ENCODE data around the gene SNX14.

The SNX14 gene

DNA sequence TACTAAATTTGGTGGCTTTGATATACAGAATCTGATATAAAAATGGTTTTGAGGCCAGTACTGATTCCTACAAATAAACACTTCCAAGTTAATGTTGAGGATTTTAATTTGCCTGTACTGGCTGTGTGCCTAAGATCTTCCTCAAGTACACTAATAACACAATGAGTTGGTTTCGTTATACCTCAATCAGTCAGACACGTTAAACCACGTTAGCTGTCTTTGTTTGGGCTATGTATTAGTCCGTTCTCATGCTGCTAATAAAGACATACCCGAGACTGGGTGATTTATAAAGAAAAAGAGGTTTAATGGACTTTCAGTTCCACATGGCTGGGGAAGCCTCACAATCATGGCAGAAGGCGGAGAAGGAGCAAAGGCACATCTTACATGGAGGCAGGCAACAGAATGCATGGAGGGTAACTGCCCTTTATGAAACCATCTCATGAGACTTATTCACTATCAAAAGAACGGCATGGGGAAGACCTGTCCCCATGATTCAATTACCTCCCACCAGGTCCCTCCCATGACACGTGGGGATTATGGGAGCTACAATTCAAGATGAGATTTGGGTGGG is 97.6 kb downstream of the SNX14 start:
- no peak for DNase-seq

DNA sequence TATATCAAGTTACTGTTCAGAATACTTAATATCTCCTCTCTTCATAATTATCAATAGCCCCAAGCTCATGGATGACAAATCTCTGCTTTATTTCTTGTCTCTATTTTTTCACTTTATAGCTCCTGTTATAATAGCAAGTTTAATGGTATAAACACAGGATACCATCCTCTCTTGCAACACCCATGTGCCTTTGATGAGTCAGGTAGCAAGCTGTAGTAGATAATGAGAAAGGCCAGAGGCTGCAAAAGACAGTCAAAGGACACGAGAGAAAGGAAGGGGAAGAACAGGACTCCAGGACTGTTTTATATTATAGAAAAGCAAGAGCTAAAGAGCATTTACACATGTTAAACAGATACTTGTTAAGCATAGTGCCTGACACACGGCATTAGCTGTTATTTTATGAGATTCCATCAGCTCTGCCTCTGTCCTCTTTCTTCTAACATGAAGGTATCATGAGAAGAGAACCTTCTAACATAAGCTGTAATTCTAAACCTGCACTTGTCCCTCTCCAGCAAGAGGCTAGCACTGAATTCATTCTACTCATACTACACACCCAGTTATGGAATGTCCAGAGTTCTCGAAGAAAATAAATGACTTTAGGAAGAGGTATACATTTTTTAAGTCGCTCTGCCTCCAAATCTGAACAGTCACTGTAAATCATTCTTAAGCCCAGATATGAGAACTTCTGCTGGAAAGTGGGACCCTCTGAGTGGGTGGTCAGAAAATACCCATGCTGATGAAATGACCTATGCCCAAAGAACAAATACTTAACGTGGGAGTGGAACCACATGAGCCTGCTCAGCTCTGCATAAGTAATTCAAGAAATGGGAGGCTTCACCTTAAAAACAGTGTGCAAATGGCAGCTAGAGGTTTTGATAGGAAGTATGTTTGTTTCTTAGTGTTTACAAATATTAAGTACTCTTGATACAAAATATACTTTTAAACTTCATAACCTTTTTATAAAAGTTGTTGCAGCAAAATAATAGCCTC is 98.8 kb downstream of the SNX14 start:
- DNase-seq = no peak

DNA sequence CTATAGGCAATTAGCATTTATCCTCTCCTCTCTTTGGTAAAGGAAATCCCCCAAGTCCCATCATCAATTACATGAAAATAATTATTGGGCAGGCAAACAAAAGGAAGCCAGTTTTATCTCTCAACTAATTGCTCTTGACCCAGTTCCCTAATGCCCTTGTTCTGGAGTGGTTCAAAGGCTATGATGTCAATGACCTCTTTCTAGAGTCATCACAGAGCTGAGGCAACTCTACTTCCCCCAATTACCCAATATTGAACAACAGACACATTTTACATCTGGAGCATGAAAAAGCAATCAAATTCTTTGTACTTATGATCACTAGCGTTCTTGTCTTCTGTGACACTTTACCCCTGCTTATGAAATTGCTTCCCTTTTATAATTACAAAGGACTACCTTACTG is 100.3 kb downstream of the SNX14 start:
- DNase-seq = no peak

DNA sequence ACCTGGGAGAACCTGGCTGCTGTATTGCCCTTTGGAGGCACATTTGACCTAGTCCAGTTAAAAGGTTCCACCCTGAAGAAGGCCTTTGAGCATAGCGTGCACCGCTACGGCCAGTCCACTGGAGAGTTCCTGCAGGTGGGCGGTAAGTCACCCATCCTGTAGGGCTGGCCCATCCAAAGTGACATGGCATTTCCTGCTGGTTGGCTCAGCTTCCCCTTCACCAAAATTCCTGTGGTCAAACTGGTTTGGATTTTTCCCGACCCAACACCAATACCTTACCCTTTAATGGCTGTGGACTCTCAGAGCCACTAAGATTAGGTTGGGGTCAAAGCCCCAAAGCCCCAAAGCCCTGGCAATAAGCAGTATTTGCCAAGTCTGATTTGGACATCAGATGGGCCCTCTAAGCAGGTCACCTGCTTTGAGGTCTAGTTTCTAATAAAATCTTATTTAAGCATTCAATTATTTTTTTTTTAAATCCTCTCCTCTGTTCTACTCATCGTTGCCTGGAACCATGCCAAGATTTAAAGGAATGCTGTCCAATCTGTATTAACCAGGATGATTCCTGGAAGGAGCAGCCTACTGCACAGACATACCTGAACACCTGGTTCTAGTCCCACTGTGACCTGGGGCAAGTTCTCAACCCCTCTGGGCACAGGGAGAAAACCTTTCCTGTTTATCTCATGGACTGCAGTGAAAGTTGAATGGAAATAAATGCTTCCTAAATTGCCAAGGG is 103.0 kb downstream of the SNX14 start:
- no peak for DNase-seq

DNA sequence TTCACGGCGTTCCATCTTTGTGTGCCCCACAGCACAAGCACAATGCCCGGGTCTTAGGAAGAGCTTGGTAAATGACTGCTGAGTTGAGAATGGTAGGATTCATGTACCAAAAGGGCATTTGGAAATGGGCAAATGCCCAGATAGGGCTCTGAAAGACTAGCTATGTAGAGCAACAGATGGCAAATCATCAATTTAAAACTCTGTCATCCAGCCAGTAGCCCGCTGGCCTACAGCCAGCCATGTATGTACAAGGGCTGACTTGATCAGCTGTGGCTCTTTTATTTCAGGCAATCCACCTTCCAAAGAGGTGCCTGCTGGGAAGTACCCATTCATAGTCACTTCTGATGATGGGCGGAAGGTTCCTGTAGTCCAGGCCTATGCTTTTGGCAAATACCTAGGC is 108.7 kb downstream of the SNX14 start:
- no peak for DNase-seq

DNA sequence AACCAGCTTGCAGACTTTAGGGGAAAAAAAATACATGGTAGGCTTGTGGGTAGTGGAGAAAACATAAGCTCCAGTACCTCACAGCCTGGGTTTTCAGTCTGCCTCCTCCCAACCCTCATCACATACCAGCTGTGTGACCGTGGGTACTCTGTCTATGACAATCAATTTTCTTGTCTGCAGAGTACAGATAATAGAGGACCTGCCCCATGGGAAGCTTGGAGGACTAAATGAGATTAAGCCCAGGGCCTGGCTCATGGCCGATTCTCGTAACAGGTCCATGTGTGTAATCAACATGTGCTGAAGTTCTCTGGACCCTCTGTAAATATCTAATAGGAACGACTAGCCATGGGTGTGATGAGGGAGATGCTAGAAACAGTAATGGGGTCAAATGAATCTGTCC is 109.8 kb downstream of the SNX14 start:
- DNase-seq = no peak

DNA sequence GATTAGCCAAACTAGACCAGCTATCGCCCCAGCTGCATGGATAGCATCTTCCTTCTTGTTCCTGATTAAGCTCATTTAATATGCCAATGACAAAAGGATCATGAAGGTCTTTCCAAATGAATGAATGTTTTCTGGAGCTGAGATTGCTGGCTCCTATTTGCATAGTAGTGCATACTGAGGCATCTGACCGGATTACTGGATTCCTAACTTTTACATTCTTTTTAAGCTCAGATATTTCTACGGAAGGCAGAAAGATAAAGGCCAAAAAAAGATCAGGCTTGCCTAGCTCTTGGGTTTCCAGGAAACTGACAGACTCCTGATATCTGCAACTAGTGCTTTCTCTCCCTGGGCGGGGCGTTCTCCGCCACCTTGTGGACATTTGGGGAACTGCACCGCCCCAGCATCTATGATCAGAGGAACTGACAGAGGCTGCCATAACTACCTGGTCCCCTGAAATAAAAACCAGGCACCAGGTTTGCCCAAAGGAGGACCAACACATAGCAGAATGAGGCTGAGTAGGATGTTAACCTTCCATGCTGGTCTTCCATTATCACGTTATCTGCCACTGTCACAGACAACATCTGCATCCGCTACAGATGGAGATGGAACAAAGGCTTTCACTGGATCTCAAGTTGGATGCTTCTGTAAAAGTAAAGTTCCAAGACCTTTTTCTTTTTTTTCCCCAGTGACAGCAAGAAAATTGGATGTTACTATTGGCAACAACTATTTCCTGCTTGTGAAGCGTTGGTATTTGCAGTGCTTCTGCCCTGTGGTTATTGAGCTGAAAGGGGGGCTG is 110.6 kb downstream of the SNX14 start:
- no peak for DNase-seq

DNA sequence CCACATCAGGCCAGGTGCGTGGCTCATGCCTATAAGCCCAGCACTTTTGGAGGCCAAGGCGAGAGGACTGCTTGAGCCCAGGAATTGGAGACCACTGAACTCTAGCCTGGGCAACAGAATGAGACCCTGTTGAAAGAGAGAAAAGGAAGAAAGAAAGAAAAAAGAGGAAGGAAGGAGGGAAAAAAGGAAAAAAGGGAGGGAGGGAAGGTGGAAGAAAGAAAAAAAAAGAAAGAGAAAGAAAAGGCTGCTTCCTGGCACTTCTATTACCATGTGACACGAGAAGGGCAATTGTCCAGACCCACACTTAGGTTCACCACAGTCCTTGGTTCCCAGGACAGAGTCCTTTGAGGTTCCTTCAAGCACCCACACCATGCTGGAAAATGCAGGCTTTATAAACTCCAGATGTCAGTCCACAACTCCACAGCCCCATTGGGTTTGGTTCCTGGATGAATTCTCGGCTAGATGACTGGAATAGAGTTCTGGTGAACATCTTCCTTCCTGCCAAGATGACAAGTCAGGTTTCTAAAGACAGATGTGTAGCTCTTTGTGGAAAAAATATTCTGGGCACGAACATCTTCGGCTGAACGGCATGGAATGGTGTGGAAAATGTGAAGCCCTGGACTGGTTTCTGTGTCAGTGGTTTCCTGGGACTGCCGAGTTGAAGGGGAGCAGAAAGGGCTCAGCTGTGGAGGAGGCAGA is 111.3 kb downstream of the SNX14 start:
- no peak for DNase-seq

DNA sequence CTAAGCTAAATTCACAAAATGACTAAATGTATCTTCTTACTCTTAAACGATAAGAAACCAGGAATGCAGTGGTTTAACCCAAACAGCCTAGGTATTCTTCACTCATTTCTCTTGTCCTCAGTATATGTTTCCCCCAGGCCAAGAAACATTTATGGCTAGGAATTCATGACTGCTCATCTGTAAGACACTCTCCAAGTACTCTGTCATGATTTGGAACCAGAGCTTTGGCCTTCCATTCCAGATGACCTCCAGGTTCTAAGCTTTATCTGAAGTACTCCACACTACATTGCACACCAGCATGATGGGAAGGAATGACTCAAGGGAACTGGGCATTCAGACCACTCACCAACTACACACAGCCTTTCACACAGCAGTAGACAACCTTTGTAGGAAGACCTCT is 114.5 kb downstream of the SNX14 start:
- no peak for DNase-seq

DNA sequence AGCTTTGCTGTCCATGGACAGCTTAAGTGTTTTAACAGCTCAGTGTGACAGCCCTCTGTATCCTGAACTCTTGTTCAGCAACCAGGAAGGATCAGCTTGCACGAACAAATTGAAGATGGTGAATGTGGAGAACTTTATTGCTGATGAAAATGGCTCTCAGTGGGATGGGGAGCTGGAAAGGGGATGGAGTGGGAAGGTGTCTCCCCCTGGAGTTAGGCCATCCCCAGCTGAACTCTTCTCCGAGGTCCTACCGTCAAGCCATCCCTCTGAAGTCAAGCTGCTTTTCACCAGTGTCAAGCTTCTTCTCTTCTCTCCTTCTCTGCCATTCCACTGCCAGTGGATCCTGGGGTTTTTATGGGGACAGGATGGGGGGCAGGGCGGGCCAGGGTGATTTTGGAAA is 117.1 kb downstream of the SNX14 start:
- no peak for DNase-seq

DNA sequence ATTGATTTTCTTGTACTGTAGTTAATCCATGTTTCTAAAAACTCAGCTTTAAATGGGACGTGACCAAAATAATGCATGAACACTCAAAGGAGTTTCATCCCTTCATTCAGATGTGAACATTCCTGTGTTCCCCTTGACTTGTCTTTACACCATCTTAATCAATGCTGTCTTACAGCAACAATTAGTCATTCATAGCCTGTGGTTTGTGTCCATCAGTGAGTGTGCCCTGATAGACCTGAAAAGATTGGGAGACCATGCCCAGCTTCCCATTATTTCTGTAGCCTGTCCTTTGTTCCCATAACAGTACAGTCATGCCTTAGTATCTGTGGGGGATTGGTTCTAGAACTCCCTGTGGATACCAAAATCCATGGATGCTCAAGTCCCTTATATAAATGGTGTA is 119.9 kb downstream of the SNX14 start:
- no peak for DNase-seq

DNA sequence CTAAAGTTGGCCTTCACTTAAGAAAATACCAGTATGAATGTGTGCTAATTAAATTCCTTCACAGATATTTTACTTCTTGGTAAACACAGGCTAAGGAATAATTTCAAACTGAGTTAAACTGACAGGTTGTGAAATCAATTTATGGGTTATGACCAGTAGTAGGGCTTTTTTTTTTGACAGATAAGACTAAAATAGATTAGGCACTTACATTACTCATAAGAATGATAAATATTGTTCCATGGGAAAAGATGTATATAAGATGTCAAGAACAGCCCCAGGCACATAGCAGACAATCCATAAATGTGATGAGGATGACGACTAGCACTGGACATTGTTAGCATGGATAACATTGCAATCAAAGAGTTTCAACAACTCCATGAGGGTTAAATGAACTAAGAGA is 120.9 kb downstream of the SNX14 start:
- no peak for DNase-seq

DNA sequence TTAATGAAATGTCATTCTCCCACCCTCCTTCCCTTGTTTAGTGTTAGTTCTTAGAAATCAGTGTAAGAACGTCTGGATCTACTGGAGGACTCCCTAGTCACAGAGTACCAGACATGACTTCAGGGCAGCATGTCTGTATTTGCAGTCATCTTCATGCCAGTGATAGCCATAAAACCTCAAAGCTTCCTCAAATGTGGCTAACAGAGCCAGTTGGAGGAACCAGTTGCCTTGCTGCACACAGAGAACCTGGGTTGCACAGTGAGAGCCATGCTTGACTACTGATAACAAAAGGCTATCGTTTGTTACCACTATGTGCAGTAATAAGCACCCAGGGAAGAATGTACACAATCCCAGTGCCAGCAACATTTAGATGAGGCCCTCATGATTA is 123.6 kb downstream of the SNX14 start:
- no peak for DNase-seq

DNA sequence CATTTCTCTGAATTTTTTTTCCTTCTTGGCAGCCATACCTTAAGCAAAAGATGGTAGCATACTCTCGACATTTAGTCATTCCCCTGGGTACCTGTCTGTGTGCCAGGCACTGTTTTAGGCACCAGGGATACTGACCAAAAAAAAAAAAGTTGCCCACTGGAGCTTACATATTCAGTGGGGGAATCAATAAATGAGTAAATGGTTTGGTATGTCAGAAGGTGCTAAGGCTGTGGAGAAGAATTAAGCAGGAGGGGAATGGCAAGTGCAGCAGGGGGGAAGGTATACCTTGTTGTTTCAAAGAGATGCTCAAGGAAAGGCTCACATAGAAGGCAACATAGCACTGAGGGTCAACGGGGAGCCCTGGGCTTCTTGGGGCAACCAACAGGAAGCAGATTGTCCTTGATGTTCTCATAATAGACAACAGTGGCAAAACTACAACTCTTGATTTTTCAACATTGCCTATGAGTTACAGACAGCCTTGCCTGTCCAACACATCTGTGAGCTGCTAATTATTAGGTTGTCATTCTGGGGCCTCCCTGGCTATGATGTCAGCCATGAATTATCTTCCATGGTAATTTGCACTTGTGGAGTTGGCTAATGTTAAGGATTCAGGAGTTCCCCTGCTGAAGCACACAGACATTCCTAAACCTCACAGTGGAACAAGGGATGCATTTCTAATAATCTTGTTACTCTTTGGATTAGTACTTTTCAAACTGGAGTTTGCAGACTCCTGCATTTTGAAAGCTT is 124.2 kb downstream of the SNX14 start:
- DNase-seq = no peak

DNA sequence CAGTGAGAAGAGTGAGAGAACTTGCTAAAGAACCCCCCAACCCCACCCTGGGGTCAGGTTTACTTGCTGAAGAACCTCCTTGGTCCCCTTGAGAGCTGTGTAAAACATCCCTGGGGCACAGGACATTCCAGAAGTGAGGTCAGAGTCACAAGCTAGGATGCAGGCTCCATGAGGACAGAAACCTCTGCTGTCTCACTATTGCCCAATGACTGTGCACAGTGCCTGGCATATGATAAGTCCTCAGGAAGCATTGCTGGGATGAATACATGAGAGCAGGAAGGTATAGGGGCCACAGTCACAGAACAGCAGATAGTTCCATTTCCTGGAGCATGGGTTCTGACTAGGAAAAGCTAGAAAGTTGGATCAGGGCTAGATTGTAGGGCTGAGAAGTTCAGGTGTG is 125.3 kb downstream of the SNX14 start:
- DNase-seq = no peak

DNA sequence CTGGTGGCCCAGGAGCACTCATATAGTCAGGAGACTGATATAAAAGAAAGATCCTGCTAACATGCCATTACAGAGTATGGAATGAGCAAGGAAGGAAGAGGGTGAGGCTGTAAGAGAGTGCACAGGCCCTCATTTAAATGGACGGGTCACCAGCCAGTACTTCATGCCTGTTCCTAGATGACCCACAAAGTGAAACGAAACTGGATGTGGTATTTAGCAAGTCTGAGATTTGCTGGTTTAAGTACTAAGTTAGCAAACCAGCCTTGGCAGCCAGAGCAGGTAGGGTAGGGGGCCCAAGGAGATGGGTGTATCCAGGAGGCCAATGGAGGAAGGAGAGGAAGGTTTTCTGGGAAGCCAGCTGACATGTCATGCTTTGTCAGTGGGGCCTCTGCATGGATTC is 127.9 kb downstream of the SNX14 start:
- no peak for DNase-seq

DNA sequence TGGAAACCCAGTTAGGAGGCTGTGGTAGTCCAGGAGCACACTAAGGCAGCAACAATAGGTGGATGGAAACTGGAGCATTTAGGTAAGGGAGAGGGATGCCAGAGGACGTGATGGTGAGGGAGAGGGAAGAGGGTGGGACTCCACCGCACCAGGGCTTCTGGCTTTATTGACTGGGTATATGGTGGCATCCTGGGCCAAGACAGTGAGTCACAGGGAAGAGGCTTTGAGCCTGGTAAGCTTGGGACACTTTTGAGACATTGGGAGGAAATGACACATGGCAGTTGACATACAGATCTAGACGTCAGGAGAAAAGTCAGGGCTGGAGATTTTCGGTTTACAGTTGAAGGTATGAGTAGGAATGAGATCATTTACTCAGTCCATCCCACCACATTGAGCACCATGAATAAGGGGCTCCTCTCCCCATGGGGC is 128.9 kb downstream of the SNX14 start:
- DNase-seq = peak; percentile 53

DNA sequence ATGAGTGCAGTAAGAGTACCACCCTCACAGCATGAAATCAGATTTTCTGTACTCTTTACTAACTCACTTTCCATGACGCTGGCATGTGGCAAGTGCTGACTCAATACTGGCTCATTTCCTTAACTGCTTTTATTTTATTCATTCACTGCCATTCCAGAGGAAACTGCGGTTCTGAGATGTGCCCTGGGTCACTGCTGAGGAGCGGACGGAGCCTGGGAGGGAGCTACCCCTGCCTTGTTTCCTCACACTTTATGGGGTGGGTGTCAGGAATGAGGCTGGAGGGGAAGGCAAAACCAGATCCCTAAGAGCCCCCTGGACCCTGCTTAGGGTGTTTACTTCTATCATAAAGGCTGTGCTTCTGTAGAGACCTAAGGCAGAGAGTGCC is 129.4 kb downstream of the SNX14 start:
- no peak for DNase-seq

DNA sequence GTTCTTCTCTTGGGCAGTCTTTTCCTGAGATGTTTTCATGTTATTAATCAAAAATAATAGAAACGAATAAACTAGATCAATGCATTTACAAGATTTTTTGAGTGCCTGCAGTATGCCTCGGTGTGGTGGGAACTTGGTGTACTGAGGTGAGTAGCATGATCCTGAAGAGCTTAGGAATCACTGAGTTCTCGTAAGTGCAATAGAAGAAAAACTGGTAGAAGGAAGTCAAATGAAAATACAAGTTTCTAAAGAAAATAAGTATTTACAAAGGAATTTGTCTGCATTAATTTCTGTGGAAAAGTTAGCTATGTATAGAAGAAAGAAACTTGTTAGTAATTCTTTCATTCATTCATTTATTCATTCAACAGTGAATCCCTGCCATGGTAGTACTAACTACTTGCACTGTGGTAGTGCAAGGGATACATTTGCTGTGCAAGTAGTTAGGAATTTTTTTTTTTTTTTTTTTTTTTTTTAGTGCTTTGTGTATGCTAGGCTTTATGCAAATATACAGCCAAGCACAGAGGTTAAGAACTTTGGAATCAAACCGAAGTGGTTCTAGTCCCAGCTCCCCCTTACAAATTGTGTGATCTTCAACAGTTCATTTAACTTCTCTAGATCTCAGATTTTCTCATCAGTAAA is 129.9 kb downstream of the SNX14 start:
- DNase-seq = no peak

DNA sequence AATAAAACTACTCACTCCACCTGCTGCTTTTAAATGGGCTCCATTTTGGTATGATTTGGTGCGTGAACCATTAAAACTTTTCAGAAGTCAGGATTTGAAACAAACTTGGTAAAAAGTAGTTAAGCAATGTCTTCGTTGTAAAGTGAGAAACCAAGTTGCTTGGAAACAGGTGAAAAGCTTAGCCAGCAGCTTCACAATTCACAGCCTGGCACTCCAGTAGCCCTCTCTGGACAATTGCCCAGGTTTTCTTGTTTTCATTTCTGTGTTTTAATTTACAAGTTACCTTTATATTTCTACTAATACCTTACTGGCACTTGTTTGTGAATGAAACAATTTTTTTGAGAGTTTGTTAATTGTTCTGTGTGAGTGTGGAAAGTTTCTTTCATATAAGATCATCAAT is 131.0 kb downstream of the SNX14 start:
- DNase-seq = no peak

DNA sequence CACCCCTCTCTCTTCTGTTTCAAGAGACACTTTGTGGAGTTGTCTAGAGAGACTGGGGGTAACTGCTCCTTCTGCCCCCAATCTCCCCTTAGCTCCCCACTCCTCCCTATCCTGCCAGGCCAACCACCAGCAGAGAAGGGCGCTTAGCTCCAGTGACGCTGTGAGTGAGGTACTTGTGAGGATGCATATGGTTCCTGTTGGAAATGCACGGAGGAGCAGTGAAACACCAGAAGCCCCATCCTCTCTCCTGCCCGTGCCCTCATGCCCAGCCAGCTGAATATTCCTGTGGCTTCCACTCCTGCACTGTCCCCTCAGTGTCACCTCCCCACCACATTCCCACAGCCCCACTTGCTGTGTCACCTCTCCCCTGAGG is 131.9 kb downstream of the SNX14 start:
- no peak for DNase-seq

Measured in 8988T (cell line).